Activated CD4-positive, alpha-beta T cell treated with anti-CD3 and anti-CD28 coated beads for 36 hours (primary cell): Measurements from ENCODE around the gene KLHL20. TPM values are rescaled to one million over a fixed set of nuclear protein-coding genes. Genes with fewer than 3 reads are reported as not detected.
A peak's percentile ranks its signal among the peaks of the same experiment; 100 is the strongest.

Experiments used
- ATAC-seq: fragments of 200-7000 bp; cut with Tn5 transposase; one replicate; pipeline ENCODE4 v1.10.0; 2021; ENCODE audit warnings: mild to moderate bottlenecking, moderate library complexity
- CTCF ChIA-PET: fragments of 350-600 bp; sonication (Branson Sonifier 250); formaldehyde crosslinking; loops from one replicate; lab custom pipeline; 2021; ENCODE audit warnings: antibody characterized with exemption; lab: Charles Lee
- POLR2A ChIA-PET: fragments of 350-600 bp; sonication (Branson Sonifier 250); formaldehyde crosslinking; loops from one replicate; lab custom pipeline; 2021; ENCODE audit warnings: antibody characterized with exemption, inconsistent platforms; lab: Charles Lee
- DNase-seq: peaks from one replicate; pipeline ENCODE4 v3.0.0-alpha.2; 2020
- H3K27ac Mint-ChIP-seq: one replicate; pipeline ENCODE4 v1.8.0; 2021; ENCODE audit warnings: mixed read lengths
- H3K27me3 Mint-ChIP-seq: one replicate; pipeline ENCODE4 v1.8.0; 2021; ENCODE audit warnings: mixed read lengths
- H3K36me3 Mint-ChIP-seq: one replicate; pipeline ENCODE4 v1.8.0; 2021; ENCODE audit warnings: low read depth, mixed read lengths
- H3K4me1 Mint-ChIP-seq: one replicate; pipeline ENCODE4 v1.8.0; 2021; ENCODE audit warnings: mixed read lengths
- H3K4me3 Mint-ChIP-seq: one replicate; pipeline ENCODE4 v1.8.0; 2021; ENCODE audit warnings: mild to moderate bottlenecking, moderate library complexity, mixed read lengths
- H3K9me3 Mint-ChIP-seq: one replicate; pipeline ENCODE4 v1.8.0; 2021; ENCODE audit warnings: low read depth, mixed read lengths
- intact Hi-C, 2 experiments: fragments of 100-400 bp; cut with DNase I in 1 of 2; cut with micrococcal nuclease in 1 of 2; formaldehyde crosslinking; loops; one replicate each; pipeline versions ENCODE4 v1.14.2 to v1.15.1; 2022 to 2024; cut with DNase I, micrococcal nuclease
- total RNA-seq, 2 experiments: library from RNA; stranded (reverse); gene quantifications; one replicate each; pipeline ENCODE4 v1.2.3, GENCODE V29; 2021

The KLHL20 gene
- total RNA-seq, 2 experiments from 2014 or later: 11.1 to 14.1 TPM

GRCh38 chr1:173827611-173828010 lies 112.8 kb downstream of the KLHL20 start:
- Mint-ChIP-seq H3K4me3 (peak overlapping the region; percentile 32), H3K27ac (peak overlapping the region; percentile 55), H3K27me3 (no peaks in the 10 kb centered on the region), H3K36me3 (peaks cover 35% of the 10 kb centered on the region), H3K9me3 (no peaks in the 10 kb centered on the region), H3K4me1 (peaks cover 37% of the 10 kb centered on the region)
- intact Hi-C loops: no loop called here
- CTCF ChIA-PET: no interaction called here
- DNase-seq (no peak), ATAC-seq (no peak)
- POLR2A ChIA-PET: no interaction called here

- Mint-ChIP-seq H3K4me3 (no peak overlapping the region), H3K4me1 (peaks cover 8% of the 10 kb centered on the region), H3K27ac (no peak overlapping the region), H3K36me3 (peaks cover 25% of the 10 kb centered on the region), H3K9me3 (no peaks in the 10 kb centered on the region), H3K27me3 (no peaks in the 10 kb centered on the region)
- ChIA-PET CTCF (no interaction called here), POLR2A (no interaction called here)
- ATAC-seq (no peak), DNase-seq (no peak)
- intact Hi-C loops: no loop called here
Measured at GRCh38 chr1:173832748-173833147, 118.0 kb downstream of the KLHL20 start.

Other genes with a start within 250 kb of the KLHL20 start
- gene PRDX6, start 237.6 kb upstream of the KLHL20 start, total RNA-seq: 100 to 1,000 TPM; 103 to 125 TPM
- not detected for gene SLC9C2, start 111.9 kb upstream of the KLHL20 start, total RNA-seq
- not detected for gene TEX50, start 79.6 kb upstream of the KLHL20 start, total RNA-seq
- gene ANKRD45, start 45.1 kb upstream of the KLHL20 start, total RNA-seq: under 1 TPM in 1 of 2 experiments, not detected in 1; 0.11 TPM
- 10 to 100 TPM; 57.2 to 62.0 TPM for gene DARS2, start 109.7 kb downstream of the KLHL20 start, total RNA-seq
- gene CENPL, start 109.9 kb downstream of the KLHL20 start, total RNA-seq: 10 to 100 TPM; 26.1 to 27.2 TPM
- 1,000 to 10,000 TPM in 1 of 2 experiments, 100 to 1,000 TPM in 1; 878 to 1,203 TPM for gene GAS5, start 153.0 kb downstream of the KLHL20 start, total RNA-seq
- 1 to 10 TPM; 7.7 to 7.9 TPM for gene ZBTB37, start 153.4 kb downstream of the KLHL20 start, total RNA-seq
- gene SERPINC1, start 202.3 kb downstream of the KLHL20 start, total RNA-seq: under 1 TPM in 1 of 2 experiments, not detected in 1; 0.25 TPM